Measurements from ENCODE around the gene CHFR.
"Not testable (repeated sequence)": the region's sequence is repeated elsewhere in the genome, so short reads cannot be mapped to it uniquely, and the experiment has no call there.

CHFR gene

DNA sequence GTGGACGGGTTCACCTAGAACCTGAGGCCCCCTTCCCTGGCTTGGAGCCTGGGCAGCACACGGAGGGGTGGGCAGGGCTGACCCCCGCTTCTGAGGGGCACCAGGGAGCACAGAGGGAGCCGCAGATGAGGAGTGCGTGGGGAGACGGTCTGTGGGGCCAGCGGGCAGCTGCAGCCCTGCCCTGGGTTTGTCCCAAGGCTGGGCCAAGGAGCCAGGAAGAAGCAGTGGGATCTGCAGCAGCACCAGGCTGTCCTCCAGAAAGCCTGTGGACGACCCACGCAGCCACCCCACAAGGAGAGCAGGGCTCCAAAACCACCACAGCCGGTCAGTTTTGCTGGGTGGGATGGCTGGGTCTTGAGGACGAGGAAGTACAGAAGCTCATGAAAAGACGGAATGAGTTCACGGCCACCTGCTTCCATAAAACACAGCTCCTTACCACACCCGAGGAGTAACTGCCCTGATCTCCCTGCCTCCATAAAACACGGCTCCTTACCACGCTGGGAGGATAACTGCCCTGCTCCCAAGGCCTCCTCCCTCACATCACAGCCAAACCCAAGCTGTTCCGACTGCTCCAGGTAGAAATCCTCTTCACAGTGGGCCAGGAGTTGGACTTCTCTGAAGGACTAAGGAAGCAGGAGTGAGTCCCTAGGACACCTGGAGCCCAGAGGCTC lies 48.9 kb downstream of the CHFR start:
- no peak for DNase-seq

DNA sequence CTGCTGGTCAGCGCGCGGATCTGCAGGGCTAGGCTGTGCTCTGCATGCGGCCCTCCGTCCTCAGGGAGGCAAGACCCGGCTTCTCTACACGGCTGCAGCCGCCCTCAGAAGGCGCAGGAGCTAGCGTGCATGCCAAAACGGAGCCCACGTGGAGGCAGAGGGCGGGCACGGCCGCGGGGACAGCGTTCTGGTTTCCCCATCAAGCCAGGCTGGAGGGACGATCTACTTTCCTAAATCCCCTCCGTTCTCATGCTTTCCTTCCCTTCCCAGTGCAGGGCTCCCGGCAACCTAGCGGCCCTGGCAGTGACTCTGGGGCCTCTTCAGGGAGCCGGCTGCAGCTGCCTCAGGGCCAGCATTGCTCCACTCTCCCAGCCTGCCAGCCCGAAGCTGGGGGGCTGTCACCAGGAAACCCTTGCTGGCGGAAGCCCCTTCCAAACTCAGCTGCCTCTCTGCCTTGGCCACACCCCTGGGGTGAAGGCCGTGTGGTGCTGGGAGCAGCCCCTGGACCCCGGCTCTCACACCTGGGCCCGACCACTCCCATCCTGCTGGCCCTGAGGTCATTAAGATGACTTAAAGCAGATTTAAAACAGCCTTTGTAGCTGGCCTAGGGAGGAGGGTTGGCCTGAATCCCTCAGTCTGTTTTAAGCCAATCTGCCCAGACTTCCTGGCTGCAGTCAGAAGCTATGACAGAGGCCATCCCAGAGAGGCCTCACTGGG lies 49.6 kb downstream of the CHFR start:
- no peak for DNase-seq

DNA sequence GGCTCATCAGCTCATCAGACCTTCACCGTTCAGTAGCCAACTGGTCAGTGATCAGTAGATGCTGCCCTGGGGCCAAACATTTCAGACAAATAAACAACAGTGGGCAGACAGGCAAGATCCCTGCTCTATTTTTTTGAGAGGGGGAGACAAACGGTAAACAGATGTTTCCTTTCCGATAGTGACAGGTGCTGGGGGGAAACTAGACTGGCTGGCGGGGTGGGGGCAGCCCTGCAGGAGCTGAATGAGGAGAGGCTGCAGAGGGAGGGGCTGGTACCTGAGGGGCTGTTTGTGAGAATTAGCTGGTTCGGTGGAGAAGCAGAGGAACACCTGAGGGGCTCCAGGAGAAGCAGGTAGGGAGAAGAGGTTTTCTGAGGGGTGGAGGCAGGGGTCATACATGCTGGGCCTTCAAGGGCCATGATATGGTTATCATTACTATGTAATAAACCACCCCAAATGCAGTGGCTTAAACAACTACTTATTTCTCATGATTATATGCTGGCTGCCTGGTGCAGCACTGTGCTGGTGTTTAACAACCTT lies 50.5 kb downstream of the CHFR start:
- DNase-seq, result no peak

DNA sequence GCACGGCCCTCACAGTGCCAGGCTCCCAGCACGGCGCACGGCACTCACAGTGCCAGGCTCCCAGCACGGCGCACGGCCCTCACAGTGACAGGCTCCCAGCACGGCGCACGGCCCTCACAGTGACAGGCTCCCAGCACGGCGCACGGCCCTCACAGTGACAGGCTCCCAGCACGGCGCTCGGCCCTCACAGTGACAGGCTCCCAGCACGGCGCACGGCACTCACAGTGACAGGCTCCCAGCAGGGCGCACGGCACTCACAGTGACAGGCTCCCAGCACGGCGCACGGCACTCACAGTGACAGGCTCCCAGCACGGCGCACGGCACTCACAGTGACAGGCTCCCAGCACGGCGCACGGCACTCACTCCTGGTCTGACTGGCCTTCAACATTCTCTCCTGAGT lies 51.2 kb downstream of the CHFR start:
- DNase-seq, result not testable (repeated sequence)

DNA sequence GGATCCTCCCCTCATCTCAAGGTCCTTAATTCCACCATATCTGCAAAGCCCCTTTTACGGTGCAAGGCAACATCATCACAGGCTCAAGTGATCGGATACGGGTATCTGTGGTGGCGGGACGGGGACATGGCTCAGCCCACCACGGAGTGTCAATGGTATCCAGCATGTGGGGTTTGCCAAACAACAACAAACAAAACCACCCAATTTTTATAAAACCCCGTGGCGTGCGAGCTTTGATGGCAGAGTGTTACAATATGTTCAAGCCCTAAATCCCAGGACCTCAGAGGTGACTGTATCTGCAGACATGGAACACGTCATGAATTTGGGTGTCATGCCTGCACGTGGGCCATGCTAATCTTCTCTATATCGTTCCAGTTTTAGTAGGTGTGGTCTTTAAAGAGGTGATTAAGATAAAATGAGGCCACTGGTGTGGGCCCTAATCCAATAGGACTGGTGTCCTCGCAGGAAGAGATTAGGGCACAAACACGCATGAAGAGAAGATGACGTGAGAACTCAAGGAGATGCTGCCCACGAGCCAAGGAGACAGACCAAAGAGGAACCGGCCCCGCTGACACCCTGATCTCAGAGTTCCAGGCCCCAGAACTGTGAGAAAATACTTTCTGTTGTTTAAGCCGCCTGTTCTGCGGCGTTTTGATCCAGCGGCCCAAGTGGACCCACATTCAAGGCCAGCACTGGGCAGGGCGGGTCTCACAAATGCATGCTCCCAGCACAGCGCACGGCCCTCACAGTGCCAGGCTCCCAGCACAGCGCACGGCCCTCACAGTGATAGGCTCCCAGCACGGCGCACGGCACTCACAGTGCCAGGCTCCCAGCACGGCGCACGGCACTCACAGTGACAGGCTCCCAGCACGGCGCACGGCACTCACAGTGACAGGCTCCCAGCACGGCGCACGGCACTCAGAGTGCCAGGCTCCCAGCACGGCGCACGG lies 52.1 kb downstream of the CHFR start:
- no peak for DNase-seq

DNA sequence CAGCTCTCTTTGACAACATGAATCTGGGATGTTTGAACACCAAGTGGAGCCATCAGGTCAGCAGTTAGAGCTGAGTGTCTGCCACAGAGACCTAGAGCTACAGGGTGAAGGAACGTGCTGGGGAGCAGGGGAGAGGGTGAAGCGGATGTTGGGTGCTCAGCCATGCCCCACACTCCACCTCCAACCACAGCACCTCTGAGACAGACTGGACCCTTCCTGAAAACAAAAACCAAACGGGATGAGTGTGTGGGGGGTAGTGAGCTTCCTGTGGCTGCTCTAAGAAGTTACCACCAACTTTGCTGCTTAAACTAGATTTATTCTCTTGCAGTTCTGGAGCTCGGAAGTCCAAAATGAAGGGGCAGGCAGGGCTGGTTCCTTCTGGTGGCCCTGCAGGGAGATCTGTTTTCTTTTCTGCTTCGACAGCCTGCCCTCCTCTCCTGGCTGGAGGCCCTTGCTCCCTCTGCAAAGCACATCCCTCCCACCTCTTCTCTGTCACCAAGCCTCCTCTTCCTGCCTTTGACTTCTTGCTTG lies 53.2 kb downstream of the CHFR start:
- no peak for DNase-seq

DNA sequence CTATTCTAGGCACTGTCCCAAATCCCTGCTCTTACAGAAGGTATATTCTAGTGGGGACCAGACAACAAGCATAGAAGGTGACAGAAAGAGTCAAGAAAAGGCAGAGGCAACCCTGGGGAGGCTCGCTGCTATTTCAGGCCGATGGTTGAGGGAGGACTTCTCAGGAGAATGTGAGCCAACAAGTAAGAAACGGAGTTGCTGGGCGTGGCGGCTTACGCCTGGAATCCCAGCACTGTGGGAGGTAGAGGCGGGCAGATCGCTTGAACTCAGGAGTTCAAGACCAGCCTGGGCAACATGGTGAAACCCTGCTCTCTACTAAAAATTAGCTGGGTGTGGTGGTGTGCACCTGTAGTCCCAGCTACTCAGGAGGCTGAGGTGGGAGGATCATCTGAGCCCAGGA lies 54.1 kb downstream of the CHFR start:
- no peak for DNase-seq

DNA sequence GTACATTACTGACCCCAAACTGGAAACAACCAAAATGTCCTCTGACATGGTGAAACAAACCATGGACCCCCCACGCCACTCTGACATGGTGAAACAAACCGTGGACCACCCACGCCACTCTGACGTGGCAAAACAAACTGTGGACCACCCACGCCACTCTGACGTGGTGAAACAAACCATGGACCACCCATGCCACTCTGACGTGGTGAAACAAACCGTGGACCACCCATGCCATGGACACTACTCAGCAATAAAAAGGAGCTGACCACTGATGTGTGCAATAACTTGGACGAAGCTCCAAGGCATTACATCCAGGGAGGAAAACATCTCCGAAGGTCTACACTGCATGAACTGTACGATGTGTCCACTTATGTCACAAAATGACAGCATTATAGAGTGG lies 55.6 kb downstream of the CHFR start:
- no peak for DNase-seq

DNA sequence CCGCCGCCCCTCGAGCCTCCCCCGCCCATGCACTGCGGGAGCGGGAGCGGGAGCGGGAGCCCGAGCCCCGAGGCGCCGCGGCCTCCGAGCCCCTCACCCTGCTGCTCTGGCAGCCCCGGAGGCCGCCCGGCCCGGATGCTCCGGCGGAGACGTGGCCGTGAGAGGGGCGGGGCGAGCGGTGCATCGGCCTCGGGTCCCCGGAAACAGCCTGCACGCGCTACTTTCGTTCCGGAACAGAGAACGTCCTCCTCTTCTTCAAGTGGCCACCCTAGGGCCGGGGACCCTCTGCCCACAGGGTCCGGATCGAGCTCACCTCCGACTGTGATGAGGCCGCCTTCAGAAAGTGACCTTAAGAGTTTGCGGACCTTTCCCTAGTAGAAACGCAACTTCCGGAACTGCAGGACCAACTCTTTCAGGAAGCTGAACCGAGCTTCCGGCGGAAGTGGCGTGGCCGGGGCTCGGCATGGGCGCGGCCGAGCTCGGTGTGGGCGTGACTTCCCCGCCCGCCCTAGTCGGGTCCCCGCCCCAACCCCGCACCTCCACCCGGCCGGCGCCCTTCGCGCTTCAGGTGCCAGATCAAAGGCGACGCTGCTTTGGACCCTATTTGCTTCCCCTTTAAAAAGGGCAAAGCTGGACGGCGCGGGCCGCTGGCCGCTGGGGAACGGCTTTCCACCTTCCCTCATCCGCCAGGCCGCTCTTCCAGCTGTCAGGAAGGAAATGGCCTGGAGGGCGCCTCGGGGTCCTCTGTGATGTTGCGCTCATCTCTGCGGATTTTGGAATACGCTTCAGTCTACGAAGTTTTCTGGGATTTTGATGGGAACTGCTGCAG lies 58.5 kb downstream of the CHFR start, which contains the start of gene GOLGA3:
GOLGA3 (minus strand) TSS at position 164 of the 829 bp plus-strand sequence. CDS start 6,741 bp downstream, outside the sequence.
- peak; percentile 78 for DNase-seq

DNA sequence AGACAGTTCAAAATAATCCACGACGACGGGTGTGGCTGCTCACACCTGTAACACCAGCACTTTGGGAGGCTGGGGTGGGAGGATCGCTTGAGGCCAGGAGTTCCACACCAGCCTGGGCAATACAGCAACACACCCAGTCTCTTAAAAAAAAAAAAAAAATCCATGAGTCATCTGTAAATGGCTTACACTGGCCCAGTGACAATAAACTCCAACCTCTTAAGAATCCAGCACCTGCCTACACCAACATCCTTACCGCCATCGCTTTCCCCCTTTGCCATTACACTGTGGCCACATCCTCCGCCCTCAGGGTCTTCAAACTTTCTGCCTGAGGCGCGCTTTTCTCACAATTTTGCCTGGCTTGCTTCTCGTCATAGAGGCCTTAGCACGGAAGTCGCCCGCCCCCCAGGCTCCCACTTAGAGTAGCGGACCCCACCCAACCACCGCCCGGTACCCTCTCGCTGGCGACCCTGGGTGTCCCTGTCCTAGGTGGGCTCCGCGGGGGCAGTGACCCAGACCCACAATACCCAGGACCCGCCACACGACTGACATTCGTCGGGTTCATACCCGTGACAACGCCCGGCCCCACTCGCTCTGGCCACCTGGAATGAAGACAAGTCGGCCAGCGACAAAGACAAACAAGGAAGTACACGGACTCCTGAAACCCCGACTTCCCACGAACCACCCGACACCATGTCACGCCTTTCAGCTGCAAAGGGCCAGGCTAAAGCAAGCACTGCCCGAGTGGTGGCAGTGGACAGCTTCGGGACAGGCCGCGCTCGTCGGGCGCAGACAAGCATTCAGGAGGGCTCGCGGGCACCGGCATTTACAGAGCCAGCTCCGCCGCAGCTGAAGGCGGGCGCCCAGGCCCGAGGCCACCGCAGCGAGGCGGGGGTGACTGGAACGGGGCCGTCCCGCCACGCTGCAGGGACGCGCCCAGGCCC lies 59.4 kb downstream of the CHFR start:
- no peak for DNase-seq

DNA sequence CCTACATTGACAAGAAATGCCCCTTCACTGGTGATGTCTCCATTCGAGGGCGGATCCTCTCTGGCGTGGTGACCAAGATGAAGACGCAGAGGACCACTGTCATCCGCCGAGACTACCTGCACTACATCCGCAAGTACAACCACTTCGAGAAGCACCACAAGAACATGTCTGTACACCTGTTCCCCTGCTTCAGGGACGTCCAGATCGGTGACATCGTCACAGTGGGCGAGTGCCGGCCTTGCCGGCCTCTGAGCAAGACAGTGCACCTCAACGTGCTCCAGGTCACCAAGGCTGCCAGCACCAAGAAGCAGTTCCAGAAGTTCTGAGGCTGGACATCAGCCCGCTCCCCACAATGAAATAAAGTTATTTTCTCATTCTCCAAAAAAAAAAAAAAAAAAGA lies 61.5 kb downstream of the CHFR start:
- DNase-seq, result no peak

DNA sequence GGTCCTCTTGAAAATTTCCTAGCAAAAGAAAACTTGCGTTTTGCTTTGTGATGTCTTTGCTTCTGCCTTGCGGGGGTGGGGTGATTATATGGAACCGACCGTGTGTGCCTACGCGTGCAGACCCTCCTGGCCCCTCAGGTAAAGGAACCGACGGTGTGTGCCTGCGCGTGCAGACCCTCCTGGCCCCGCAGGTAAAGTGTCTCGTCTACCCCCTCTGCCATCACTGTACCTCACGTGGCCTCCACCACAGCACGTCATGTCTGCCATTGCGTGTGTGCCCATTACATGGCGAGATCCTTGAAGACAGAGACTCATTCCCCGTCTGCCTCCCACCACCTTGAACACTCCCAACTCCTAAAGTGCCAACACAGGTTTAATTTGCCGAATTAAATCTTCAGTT lies 62.3 kb downstream of the CHFR start:
- no peak for DNase-seq

DNA sequence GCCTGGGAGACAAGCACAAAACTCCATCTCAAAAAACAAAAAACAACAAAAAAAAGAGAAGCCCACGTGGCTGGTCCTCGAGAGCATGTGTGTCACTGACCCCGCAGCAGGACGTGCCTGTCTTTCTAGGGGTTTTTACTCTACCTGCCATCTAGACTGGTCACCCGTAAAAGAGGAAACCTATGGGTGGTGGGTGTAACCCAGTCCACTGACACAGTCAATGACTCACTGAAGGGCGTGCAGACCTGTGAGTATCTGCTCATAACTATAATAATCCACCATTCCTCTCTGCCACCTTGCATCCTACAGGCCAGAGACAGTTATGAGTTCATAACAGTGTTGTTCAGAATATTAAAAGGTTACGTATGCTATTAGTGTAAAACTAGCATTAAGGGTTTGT lies 63.4 kb downstream of the CHFR start:
- DNase-seq, result no peak

DNA sequence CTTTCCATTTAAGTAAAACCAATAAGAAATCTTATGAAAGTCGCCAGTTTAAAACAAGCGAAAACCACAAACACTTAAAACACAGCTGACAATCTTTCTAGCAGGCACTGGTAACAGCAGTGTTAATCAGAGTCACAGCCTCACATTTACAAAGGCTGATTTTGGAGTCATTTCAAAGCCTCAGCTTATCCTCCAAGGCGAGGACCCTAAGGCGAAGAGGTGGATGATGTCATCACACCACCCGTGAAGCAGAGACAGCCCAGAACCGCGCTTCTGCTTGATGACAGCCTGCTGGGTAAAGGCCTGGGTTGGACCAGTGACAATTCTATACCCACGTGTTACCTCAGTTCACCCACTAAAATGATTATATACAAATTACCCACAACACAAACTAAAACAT lies 68.8 kb downstream of the CHFR start:
- DNase-seq, result no peak

DNA sequence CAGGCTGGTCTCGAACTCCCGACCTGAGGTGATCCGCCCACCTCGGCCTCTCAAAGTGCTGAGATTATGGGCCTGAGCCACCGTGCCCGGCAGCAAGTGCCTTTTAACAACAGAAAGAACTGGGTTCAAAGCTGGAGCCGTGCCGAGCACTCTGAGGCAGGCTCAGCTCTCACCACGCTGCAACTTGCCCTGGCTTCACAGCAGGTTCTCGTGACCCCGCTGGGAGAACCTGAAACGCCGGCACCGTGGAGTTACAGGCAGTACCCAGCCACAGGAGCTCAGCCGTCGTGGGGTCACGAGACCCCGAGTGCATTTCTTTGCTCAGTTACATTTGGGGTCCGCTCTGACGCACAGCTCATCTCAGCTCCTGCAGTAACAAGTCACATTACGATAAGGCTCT lies 73.2 kb downstream of the CHFR start:
- DNase-seq, result no peak

DNA sequence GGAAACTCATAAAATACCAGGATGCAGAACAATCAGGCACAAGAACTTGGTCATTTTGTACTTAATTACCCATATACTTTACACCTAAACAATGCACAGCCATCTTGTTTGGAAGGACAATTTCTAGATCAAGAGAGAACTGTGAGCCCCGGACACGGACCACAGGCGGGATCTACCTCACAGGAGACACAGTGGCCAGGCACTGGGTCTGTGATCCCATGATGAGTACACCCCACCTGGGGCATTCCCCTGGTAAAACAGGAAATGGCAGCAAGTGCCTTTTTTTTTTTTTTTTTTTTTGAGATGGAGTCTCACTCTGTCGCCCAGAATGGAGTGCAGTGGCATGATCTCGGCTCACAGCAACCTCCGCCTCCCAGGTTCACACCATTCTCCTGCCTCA lies 74.0 kb downstream of the CHFR start:
- no peak for DNase-seq

DNA sequence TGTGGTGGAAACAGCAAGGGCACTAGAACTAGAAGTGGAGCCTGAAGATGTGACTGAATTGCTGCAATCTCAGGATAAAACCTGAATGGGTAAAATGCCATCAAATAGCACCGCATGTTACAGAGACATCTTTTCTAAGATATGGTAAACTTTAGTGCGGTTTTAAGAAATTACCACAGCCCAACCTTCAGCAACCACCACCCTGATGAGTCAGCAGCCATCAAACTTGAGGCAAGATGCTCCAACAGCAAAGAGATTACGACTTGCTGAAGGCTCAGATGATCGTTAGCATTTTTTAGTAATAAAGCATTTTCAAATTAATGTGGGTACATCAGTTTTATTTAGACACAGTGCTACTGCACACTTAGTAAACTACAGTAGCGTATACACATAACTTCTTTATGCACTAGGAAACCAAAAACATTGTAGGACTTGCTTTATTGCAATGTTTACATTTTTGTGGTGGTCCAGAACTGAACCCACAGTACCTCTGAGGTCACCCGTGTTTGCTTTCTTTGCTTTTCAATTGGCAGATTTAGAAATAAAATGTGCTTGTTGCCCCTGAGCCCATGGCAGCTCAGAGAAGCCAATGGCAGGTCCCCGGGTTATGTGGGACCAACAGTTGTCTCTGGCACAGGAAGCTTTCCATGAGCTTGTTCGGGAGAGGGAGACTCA lies 74.6 kb downstream of the CHFR start:
- no peak for DNase-seq

DNA sequence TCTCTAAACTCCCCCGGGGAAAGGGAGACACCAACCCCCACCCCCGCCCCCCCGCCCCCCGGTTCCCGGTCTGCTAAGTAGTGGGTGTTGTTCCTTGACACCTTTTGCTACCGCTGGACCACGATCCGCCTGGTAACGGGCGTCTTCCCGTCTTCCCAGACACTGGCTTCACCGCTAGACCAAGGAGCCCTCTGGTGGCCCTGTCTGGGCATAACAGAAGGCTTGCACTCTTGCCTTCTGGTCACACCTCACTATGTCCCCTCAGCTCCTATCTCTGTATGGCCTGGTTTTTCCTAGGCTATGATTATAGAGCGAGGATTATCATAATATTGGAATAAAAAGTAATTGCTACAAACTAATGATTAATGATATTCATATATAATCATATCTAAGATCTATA lies 78.0 kb downstream of the CHFR start:
- DNase-seq, result not testable (repeated sequence)

DNA sequence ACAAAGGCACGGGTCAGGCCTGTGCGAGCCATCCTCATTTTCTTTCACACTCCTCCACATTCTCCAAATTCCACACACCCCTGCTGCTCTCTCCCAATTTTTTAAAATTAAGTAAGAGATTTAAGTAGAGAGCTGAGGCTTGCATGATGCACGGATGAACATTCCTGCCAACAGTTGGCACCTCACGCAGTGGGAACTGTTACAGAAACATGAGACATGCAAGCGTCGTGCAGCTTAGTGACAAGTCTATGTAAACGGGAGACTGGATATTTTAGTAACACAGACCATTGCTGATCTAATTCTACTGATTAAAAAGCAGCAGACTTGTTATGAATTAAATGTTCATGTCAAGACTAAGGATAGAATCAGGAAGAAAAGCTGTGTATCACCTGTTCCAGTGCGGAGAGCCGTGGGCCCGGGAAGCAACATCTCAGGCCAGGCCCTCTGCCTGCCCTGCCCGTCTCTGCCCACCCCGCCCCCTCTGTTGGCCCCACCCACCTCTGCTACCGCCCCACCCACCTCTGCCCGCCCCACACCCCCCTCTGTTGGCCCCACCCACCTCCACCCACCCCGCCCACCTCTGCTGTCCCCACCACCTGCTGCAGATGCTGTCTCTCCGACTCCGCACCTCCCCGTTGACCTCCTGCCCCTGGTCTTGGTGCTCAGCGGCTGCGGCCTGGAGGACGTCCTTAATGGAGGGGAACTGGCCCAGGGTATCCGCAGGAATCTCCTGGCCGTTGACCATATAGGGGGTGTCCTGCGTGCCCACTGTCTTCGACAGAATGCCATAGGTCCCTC lies 79.9 kb downstream of the CHFR start:
- DNase-seq, result no peak

Measured in DMS153 (cell line).